C4-2B (cell line): ENCODE data around the gene ALDH8A1.

Source experiments
- H3K27ac ChIP-seq: fragments of 450-650 bp; 2 replicates; pipeline ENCODE4 v1.5.1; 2017
- CTCF ChIP-seq: fragments of 450-650 bp; conservative IDR thresholded peaks from 2 replicates; pipeline ENCODE4 v1.5.1; 2017; ENCODE audit warnings: mild to moderate bottlenecking
- ZFX ChIP-seq: fragments of 450-650 bp; IDR thresholded peaks from 2 replicates; pipeline ENCODE4 v1.6.1; 2017

Gene ALDH8A1

GRCh38 chr6:134951494-134952263 lies 1.8 kb upstream of the ALDH8A1 start:
- H3K27ac ChIP-seq, result no peak overlapping the region
- TF ChIP-seq CTCF, result no peak

GRCh38 chr6:134950482-134950881 lies 581 bp upstream of the ALDH8A1 start:
- no peak overlapping the region for H3K27ac ChIP-seq
- no peak for TF ChIP-seq CTCF
- no peak for TF ChIP-seq ZFX

GRCh38 chr6:134948691-134949090 lies 1.2 kb downstream of the ALDH8A1 start:
- TF ChIP-seq ZFX, result no peak
- TF ChIP-seq CTCF, result no peak
- no peak overlapping the region for H3K27ac ChIP-seq

GRCh38 chr6:134948142-134948541 lies 1.8 kb downstream of the ALDH8A1 start:
- TF ChIP-seq ZFX, result no peak
- no peak for TF ChIP-seq CTCF
- H3K27ac ChIP-seq, result no peak overlapping the region

GRCh38 chr6:134945045-134945444 lies 4.9 kb downstream of the ALDH8A1 start:
- no peak overlapping the region for H3K27ac ChIP-seq
- TF ChIP-seq ZFX (no peak), CTCF (no peak)

- TF ChIP-seq ZFX (no peak), CTCF (no peak)
- H3K27ac ChIP-seq, result no peak overlapping the region
Observed at GRCh38 chr6:134943522-134944111, 6.3 kb downstream of the ALDH8A1 start.

- TF ChIP-seq CTCF, result no peak
- TF ChIP-seq ZFX, result no peak
- H3K27ac ChIP-seq, result no peak overlapping the region
Observed at GRCh38 chr6:134938896-134939295, 11.0 kb downstream of the ALDH8A1 start.
